ENCODE measurements around the gene DCHS2.
"Not testable (repeated sequence)": the region's sequence is repeated elsewhere in the genome, so short reads cannot be mapped to it uniquely, and the experiment has no call there.

DNA sequence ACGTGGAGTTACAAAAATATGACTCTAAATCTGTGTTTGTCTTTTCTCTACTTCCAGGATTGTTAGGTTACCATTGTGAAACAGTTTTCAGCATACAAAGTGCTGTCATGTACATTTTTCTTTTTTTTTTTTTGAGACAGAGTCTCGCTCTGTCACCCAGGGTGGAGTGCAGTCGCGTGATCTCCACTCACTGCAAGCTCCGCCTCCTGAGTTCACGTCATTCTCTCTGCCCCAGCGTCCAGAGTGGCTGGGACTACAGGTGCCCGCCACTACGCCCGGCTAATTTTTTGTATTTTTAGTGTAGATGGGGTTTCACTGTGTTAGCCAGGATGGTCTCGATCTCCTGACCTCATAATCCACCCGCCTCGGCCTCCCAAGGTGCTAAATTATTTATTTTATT, 274.2 kb downstream of the DCHS2 start:
- TF ChIP-seq EZH2 (IDR thresholded peaks at IDR 0.05; ENCODE audit: borderline replicate concordance, low read length); CTCF (IDR thresholded peaks at IDR 0.05; ENCODE audit: low read length): not testable (repeated sequence)
